Neural progenitor cell (in vitro differentiated cells): ENCODE results near the gene ELK1. TPM values are rescaled to one million over a fixed set of nuclear protein-coding genes. Genes with fewer than 3 reads are reported as not detected.

Experiments
- DNase-seq: peaks from one replicate; pipeline ENCODE4 v3.0.0-alpha.2; 2016; ENCODE audit warnings: low spot score
- H2AFZ ChIP-seq: fragments of 200-600 bp; sonication (generic); replicated peaks from 2 replicates; pipeline ENCODE4 v1.6.1; 2016; ENCODE audit warnings: antibody characterized with exemption
- H3F3A ChIP-seq: fragments of 200-600 bp; sonication (generic); 2 replicates; pipeline ENCODE4 v1.6.1; 2016; ENCODE audit warnings: antibody characterized with exemption, low read depth
- H3K27ac ChIP-seq: fragments of 200-600 bp; sonication (generic); 2 replicates; pipeline ENCODE4 v1.5.1; 2016; ENCODE audit warnings: mild to moderate bottlenecking
- H3K27me3 ChIP-seq: fragments of 200-600 bp; sonication (generic); 2 replicates; pipeline ENCODE4 v1.6.1; 2016; ENCODE audit warnings: mild to moderate bottlenecking, moderate library complexity
- H3K36me3 ChIP-seq: fragments of 200-600 bp; sonication (generic); 2 replicates; pipeline ENCODE4 v1.5.1; 2016
- H3K4me1 ChIP-seq: fragments of 200-600 bp; sonication (generic); 2 replicates; pipeline ENCODE4 v1.6.1; 2016; ENCODE audit warnings: mixed run types
- H3K4me2 ChIP-seq: fragments of 200-600 bp; sonication (generic); 2 replicates; pipeline ENCODE4 v1.6.1; 2016
- H3K4me3 ChIP-seq: fragments of 200-600 bp; sonication (generic); 2 replicates; pipeline ENCODE4 v1.5.1; 2016
- H3K79me2 ChIP-seq: fragments of 200-600 bp; sonication (generic); 2 replicates; pipeline ENCODE4 v1.6.1; 2016; ENCODE audit warnings: low read depth
- H3K9ac ChIP-seq: fragments of 200-600 bp; sonication (generic); 2 replicates; pipeline ENCODE4 v1.6.1; 2016
- H3K9me3 ChIP-seq: fragments of 200-600 bp; sonication (generic); 2 replicates; pipeline ENCODE4 v1.5.1; 2016; ENCODE audit warnings: low read depth
- H4K20me1 ChIP-seq: fragments of 200-600 bp; sonication (generic); 2 replicates; pipeline ENCODE4 v1.6.1; 2016; ENCODE audit warnings: low read depth
- H3K27ac Mint-ChIP-seq: 3 replicates; pipeline ENCODE4 v1.8.0; 2021; ENCODE audit warnings: mixed read lengths
- H3K27me3 Mint-ChIP-seq: 2 replicates; pipeline ENCODE4 v1.8.0; 2022; ENCODE audit warnings: low read depth, mild to moderate bottlenecking, inconsistent platforms, moderate library complexity, mixed read lengths; ENCODE audit not compliant: insufficient read depth
- H3K36me3 Mint-ChIP-seq: 3 replicates; pipeline ENCODE4 v1.8.0; 2021; ENCODE audit warnings: mixed read lengths
- H3K4me1 Mint-ChIP-seq: 3 replicates; pipeline ENCODE4 v1.8.0; 2021; ENCODE audit warnings: mixed read lengths
- H3K4me3 Mint-ChIP-seq: 3 replicates; pipeline ENCODE4 v1.8.0; 2021; ENCODE audit warnings: mild to moderate bottlenecking, moderate library complexity, mixed read lengths
- H3K9me3 Mint-ChIP-seq: 3 replicates; pipeline ENCODE4 v1.8.0; 2020; ENCODE audit warnings: mixed read lengths
- CTCF ChIP-seq: fragments of 200-600 bp; sonication (generic); IDR thresholded peaks from 2 replicates; pipeline ENCODE4 v1.5.1; 2017; ENCODE audit warnings: antibody characterized with exemption, mild to moderate bottlenecking
- EZH2 ChIP-seq: fragments of 200-600 bp; sonication (generic); IDR thresholded peaks from 2 replicates; pipeline ENCODE4 v1.6.1; 2017; ENCODE audit warnings: antibody characterized with exemption, mild to moderate bottlenecking, moderate library complexity
- EZH2phosphoT487 ChIP-seq: fragments of 200-600 bp; sonication (generic); IDR thresholded peaks from 2 replicates; pipeline ENCODE4 v1.6.1; 2017; ENCODE audit warnings: antibody characterized with exemption
- total RNA-seq: library from RNA; depleted of rRNA; stranded (reverse); fragments of >200 nt; gene quantifications from 2 replicates; pipeline ENCODE4 v1.2.3, GENCODE V29; 2015; ENCODE audit warnings: low replicate concordance

Gene ELK1
- total RNA-seq, 1 donor from 2014 or later, result 16.6 TPM

GRCh38 chrX:47633689-47634590 lies 16.4 kb downstream of the ELK1 start:
- H2AFZ ChIP-seq, result no peak overlapping the region
- Mint-ChIP-seq H3K9me3 (peaks cover 16% of the 10 kb centered on the region), H3K4me3 (no peak overlapping the region), H3K27me3 (no peaks in the 10 kb centered on the region), H3K4me1 (no peaks in the 10 kb centered on the region), H3K36me3 (peaks cover 11% of the 10 kb centered on the region), H3K27ac (no peak overlapping the region)
- H3K9me3 ChIP-seq, result no peaks in the 10 kb centered on the region
- H3K4me2 ChIP-seq, result no peak overlapping the region
- no peaks in the 10 kb centered on the region for H3F3A ChIP-seq
- TF ChIP-seq EZH2phosphoT487, result no peak
- TF ChIP-seq CTCF, result no peak
- TF ChIP-seq EZH2, result no peak
- no peaks in the 10 kb centered on the region for H4K20me1 ChIP-seq
- no peaks in the 10 kb centered on the region for H3K79me2 ChIP-seq
- peaks cover 4% of the 10 kb centered on the region for H3K4me1 ChIP-seq
- DNase-seq, result no peak
- H3K9ac ChIP-seq, result no peak overlapping the region
- no peak overlapping the region for H3K4me3 ChIP-seq
- no peak overlapping the region for H3K27ac ChIP-seq
- H3K27me3 ChIP-seq, result no peaks in the 10 kb centered on the region
- H3K36me3 ChIP-seq, result no peaks in the 10 kb centered on the region

- Histone ChIP-seq H2AFZ (no peak overlapping the region), H3K9ac (no peak overlapping the region), H3K4me3 (no peak overlapping the region), H3K27me3 (no peaks in the 10 kb centered on the region), H3K27ac (no peak overlapping the region), H3K36me3 (no peaks in the 10 kb centered on the region), H4K20me1 (no peaks in the 10 kb centered on the region), H3K79me2 (no peaks in the 10 kb centered on the region), H3K4me1 (peaks cover 4% of the 10 kb centered on the region), H3F3A (no peaks in the 10 kb centered on the region), H3K4me2 (no peak overlapping the region), H3K9me3 (no peaks in the 10 kb centered on the region)
- Mint-ChIP-seq H3K27ac (no peak overlapping the region), H3K4me1 (no peaks in the 10 kb centered on the region), H3K9me3 (peaks cover 16% of the 10 kb centered on the region), H3K27me3 (peaks cover 1% of the 10 kb centered on the region), H3K36me3 (peaks cover 6% of the 10 kb centered on the region), H3K4me3 (no peak overlapping the region)
- no peak for DNase-seq
- TF ChIP-seq CTCF (no peak), EZH2 (no peak), EZH2phosphoT487 (no peak)
These were observed 17.7 kb downstream of the ELK1 start for GRCh38 chrX:47632666-47633065.

GRCh38 chrX:47631676-47632075 lies 18.7 kb downstream of the ELK1 start:
- Histone ChIP-seq H3K36me3 (no peaks in the 10 kb centered on the region), H4K20me1 (no peaks in the 10 kb centered on the region), H3K9ac (no peak overlapping the region), H3K4me3 (no peak overlapping the region), H3K27ac (no peak overlapping the region), H3K79me2 (no peaks in the 10 kb centered on the region), H2AFZ (no peak overlapping the region), H3K27me3 (no peaks in the 10 kb centered on the region), H3K9me3 (no peaks in the 10 kb centered on the region), H3K4me2 (no peak overlapping the region), H3K4me1 (peaks cover 4% of the 10 kb centered on the region), H3F3A (no peaks in the 10 kb centered on the region)
- TF ChIP-seq EZH2phosphoT487 (no peak), CTCF (no peak), EZH2 (no peak)
- no peak overlapping the region for H3K4me3 Mint-ChIP-seq
- H3K27ac Mint-ChIP-seq, result no peak overlapping the region
- peaks cover 2% of the 10 kb centered on the region for H3K27me3 Mint-ChIP-seq
- no peak for DNase-seq
- H3K36me3 Mint-ChIP-seq, result peaks cover 2% of the 10 kb centered on the region
- no peaks in the 10 kb centered on the region for H3K4me1 Mint-ChIP-seq
- H3K9me3 Mint-ChIP-seq, result peaks cover 13% of the 10 kb centered on the region
